ENCODE measurements around the gene ELP6. TPM values are rescaled to one million over a fixed set of nuclear protein-coding genes. Genes with fewer than 3 reads are reported as not detected.

Gene ELP6
- polyA plus RNA-seq, 1 of the 3 experiments (the other 2 are of a cell fraction) = 79.8 TPM

GRCh38 chr3:47536221-47536891, 22.8 kb upstream of the ELP6 start:
- 74% methylated on average over 3 of the region's 19 CpGs for WGBS (ENCODE audit: low lambda C conversion rate)
- Histone ChIP-seq H2AFZ (ENCODE audit: low read depth) (no peak overlapping the region), H3K79me2 (ENCODE audit: insufficient read depth) (no peaks in the 10 kb centered on the region), H3K9ac (no peak overlapping the region), H3K4me2 (no peak overlapping the region), H3F3A (replicated peaks; ENCODE audit: insufficient read depth) (no peaks in the 10 kb centered on the region), H3K4me3 (ENCODE audit: low read depth in 2 of 2, low read length in 1 of 2) (no peak overlapping the region), H3K27me3 (ENCODE audit: insufficient read depth) (no peaks in the 10 kb centered on the region), H3K27ac (ENCODE audit: low read depth in 2 of 2, low read length in 1 of 2) (no peak overlapping the region), H3K36me3 (replicated peaks in 1 of 2; ENCODE audit: control insufficient read depth in 1 of 2, insufficient read depth in 2 of 2, low read length in 1 of 2) (no peaks in the 10 kb centered on the region), H4K20me1 (ENCODE audit: insufficient read depth) (no peaks in the 10 kb centered on the region), H3K9me3 (no peaks in the 10 kb centered on the region), H3K4me1 (ENCODE audit: control insufficient read depth in 1 of 2, insufficient read depth in 2 of 2, low read depth in 1 of 2, low read length in 1 of 2) (no peaks in the 10 kb centered on the region), H3K9me2 (no peaks in the 10 kb centered on the region)
- CTCF ChIA-PET = interaction anchor here (0.5 to 1.1 kb wide), 3 partner anchors 12 to 593 kb away, joined by 3 to 4 read pairs (median 4); no protein-coding TSS in a partner anchor
- POLR2A ChIA-PET = no interaction called here
- no peak for DNase-seq
- TF ChIP-seq NFIC (IDR thresholded peaks at IDR 0.05; ENCODE audit: borderline replicate concordance) = no peak
- TF ChIP-seq FOXM1 (IDR thresholded peaks at IDR 0.05; ENCODE audit: low read depth) = no peak
- no peak for TF ChIP-seq EZH2phosphoT487 (IDR thresholded peaks at IDR 0.05; ENCODE audit: borderline replicate concordance, low read depth)
- TF ChIP-seq TCF12 (IDR thresholded peaks at IDR 0.05) = no peak
- TF ChIP-seq FOXJ3 (CRISPR knock-in tag; IDR thresholded peaks at IDR 0.05) = no peak
- TF ChIP-seq RXRA (IDR thresholded peaks at IDR 0.05; ENCODE audit: borderline replicate concordance, low read depth) = no peak
- TF ChIP-seq GABPA (IDR thresholded peaks at IDR 0.05; ENCODE audit: low read depth) = no peak
- TF ChIP-seq ELF1 (IDR thresholded peaks at IDR 0.05) = no peak
- TF ChIP-seq SIN3A (IDR thresholded peaks at IDR 0.05; ENCODE audit: borderline replicate concordance, low read depth, low read length) = no peak
- TF ChIP-seq RAD21 (IDR thresholded peaks at IDR 0.05; ENCODE audit: low read length) = no peak
- TF ChIP-seq RFX5 (IDR thresholded peaks at IDR 0.05; ENCODE audit: low read length) = no peak
- TF ChIP-seq EP300 (IDR thresholded peaks at IDR 0.05; ENCODE audit: borderline replicate concordance in 1 of 2, low read depth in 1 of 2, low read length in 1 of 2) = no peak
- TF ChIP-seq MEF2A (IDR thresholded peaks at IDR 0.05; ENCODE audit: borderline replicate concordance, low read depth) = no peak
- TF ChIP-seq NRF1 (IDR thresholded peaks at IDR 0.05; ENCODE audit: low read depth, low read length) = no peak
- no peak for TF ChIP-seq USF2 (IDR thresholded peaks at IDR 0.05; ENCODE audit: borderline replicate concordance, low read depth, low read length)
- no peak for TF ChIP-seq CTCF (IDR thresholded peaks at IDR 0.05)
- no peak for TF ChIP-seq MXI1 (IDR thresholded peaks at IDR 0.05; ENCODE audit: low read depth, low read length)
- TF ChIP-seq GATA2 (CRISPR knock-in tag; IDR thresholded peaks at IDR 0.05) = no peak
- TF ChIP-seq CHD2 (IDR thresholded peaks at IDR 0.05; ENCODE audit: low read length, partially characterized antibody) = no peak
